ENCODE data around the gene PHF2.

GRCh38 chr9:93560991-93561390 lies 15.4 kb upstream of the PHF2 start:
- no peak for TF ChIP-seq EP300 (IDR thresholded peaks at IDR 0.05; ENCODE audit: low read depth)
- TF ChIP-seq CTCF (IDR thresholded peaks at IDR 0.05) = no peak
- no peak for TF ChIP-seq POLR2A (IDR thresholded peaks at IDR 0.05)
